BLaER1 treated with 17β-estradiol and CSF1 and Interleukin-3, amounts not matched to agents 10 nM and 100 nM (cell line): ENCODE data around the gene SDHB.

Source experiments
- H3K27ac ChIP-seq, 11 experiments: shearing (Covaris generic); formaldehyde crosslinking; 2 replicates each; pipeline ENCODE4 v1.8.1; 2022
- H3K27me3 ChIP-seq, 11 experiments: shearing (Covaris generic); formaldehyde crosslinking; 2 replicates each; pipeline ENCODE4 v1.8.1; 2022
- H3K36me3 ChIP-seq, 11 experiments: shearing (Covaris generic); formaldehyde crosslinking; 2 replicates each; pipeline ENCODE4 v1.8.1; 2022
- H3K4me1 ChIP-seq, 10 experiments: shearing (Covaris generic); formaldehyde crosslinking; 2 replicates each; pipeline ENCODE4 v1.8.1; 2022
- H3K4me2 ChIP-seq, 11 experiments: shearing (Covaris generic); formaldehyde crosslinking; 2 replicates each; pipeline ENCODE4 v1.8.1; 2022
- H3K4me3 ChIP-seq, 10 experiments: shearing (Covaris generic); formaldehyde crosslinking; 2 replicates each; pipeline ENCODE4 v1.8.1; 2022
- H3K9ac ChIP-seq, 11 experiments: shearing (Covaris generic); formaldehyde crosslinking; 2 replicates each; pipeline ENCODE4 v1.8.1; 2022
- H3K9me3 ChIP-seq, 11 experiments: shearing (Covaris generic); formaldehyde crosslinking; replicated peaks in 1 of 11; 2 replicates each; pipeline ENCODE4 v1.8.1; 2022
- H4K20me1 ChIP-seq, 11 experiments: shearing (Covaris generic); formaldehyde crosslinking; 2 replicates each; pipeline ENCODE4 v1.8.1; 2022
- Cebpa-rat ChIP-seq, 11 experiments: shearing (Covaris generic); IDR thresholded peaks; 2 replicates each; pipeline ENCODE4 v1.8.1; 2022

The SDHB gene

GRCh38 chr1:17030206-17030605 is 23.6 kb downstream of the SDHB start:
- Histone ChIP-seq H3K4me2 (peak overlapping the region in 3 of 11 experiments; percentile 28 to 73 (median 53); a peak in 5 of 22 replicates), H3K36me3 (peaks cover 90 to 100% (median 99%) of the 10 kb centered on the region in 11 experiments)
- no peak for TF ChIP-seq Cebpa-rat (IDR thresholded peaks at IDR 0.05)

GRCh38 chr1:17028662-17029188 is 25.1 kb downstream of the SDHB start:
- Histone ChIP-seq H3K27ac (no peak overlapping the region), H3K27me3 (no peaks in the 10 kb centered on the region), H3K4me3 (no peak overlapping the region), H3K4me1 (peaks cover 9 to 79% (median 12%) of the 10 kb centered on the region in 10 experiments; a peak in 17 of 20 replicates), H4K20me1 (peaks cover 12 to 94% (median 57%) of the 10 kb centered on the region in 11 experiments; a peak in 21 of 22 replicates), H3K9ac (0 out of 22 replicates have a peak overlapping the region, but pooled peaks of 1 of the 11 experiments have one; percentile 7), H3K36me3 (peaks cover 90 to 100% (median 99%) of the 10 kb centered on the region in 11 experiments), H3K4me2 (peak overlapping the region in 2 of 11 experiments; percentile 53 to 73; a peak in 4 of 22 replicates), H3K9me3 (no peaks in the 10 kb centered on the region)
- no peak for TF ChIP-seq Cebpa-rat (IDR thresholded peaks at IDR 0.05)

More at GRCh38 chr1:17030206-17030605, 23.6 kb downstream of the SDHB start:
- Histone ChIP-seq H4K20me1 (peaks cover 11 to 94% (median 59%) of the 10 kb centered on the region in 11 experiments; a peak in 21 of 22 replicates), H3K4me3 (no peak overlapping the region), H3K4me1 (peaks cover 0 to 65% (median 0%) of the 10 kb centered on the region in 10 experiments; a peak in 8 of 20 replicates), H3K27ac (peak overlapping the region in 2 of 11 experiments; percentile 43 to 44; a peak in 3 of 22 replicates), H3K27me3 (no peaks in the 10 kb centered on the region), H3K9me3 (no peaks in the 10 kb centered on the region), H3K9ac (peak overlapping the region in 1 of 11 experiments; percentile 9; a peak in 1 of 22 replicates)

DNA sequence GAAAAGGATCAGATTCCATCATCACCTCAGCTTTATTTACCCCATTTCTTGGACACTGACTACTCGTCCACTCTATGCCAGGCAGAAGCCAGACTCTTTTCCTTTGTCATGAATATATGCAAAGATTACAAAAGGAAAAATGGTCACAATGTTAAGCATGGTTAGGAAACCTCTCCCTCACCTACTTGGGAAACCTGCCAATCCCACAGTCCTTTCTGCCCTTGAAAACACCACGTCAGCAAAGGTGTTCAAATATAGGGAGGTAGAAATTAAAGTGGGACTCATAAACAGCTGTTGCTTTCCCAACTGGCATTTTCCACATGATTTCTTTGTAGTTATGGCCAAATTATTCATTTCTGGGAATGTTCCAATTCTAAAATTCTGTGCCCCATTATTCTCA is 25.9 kb downstream of the SDHB start:
- 0 out of 22 replicates have a peak overlapping the region, but pooled peaks of 1 of the 11 experiments have one; percentile 3 for H3K27ac ChIP-seq
- peaks cover 12 to 88% (median 19%) of the 10 kb centered on the region in 10 experiments; a peak in 17 of 20 replicates for H3K4me1 ChIP-seq
- peaks cover 88 to 100% (median 99%) of the 10 kb centered on the region in 11 experiments for H3K36me3 ChIP-seq
- H3K4me2 ChIP-seq = peak overlapping the region in 3 of 11 experiments; percentile 1 to 73 (median 53); a peak in 5 of 22 replicates
- TF ChIP-seq Cebpa-rat (IDR thresholded peaks at IDR 0.05) = no peak
- no peaks in the 10 kb centered on the region for H3K9me3 ChIP-seq
- no peak overlapping the region for H3K4me3 ChIP-seq
- peaks cover 12 to 94% (median 53%) of the 10 kb centered on the region in 11 experiments; a peak in 20 of 22 replicates for H4K20me1 ChIP-seq
- no peaks in the 10 kb centered on the region for H3K27me3 ChIP-seq
- no peak overlapping the region for H3K9ac ChIP-seq

GRCh38 chr1:17027403-17027802 is 26.4 kb downstream of the SDHB start:
- no peak overlapping the region for H3K9ac ChIP-seq
- no peaks in the 10 kb centered on the region for H3K9me3 ChIP-seq
- TF ChIP-seq Cebpa-rat (IDR thresholded peaks at IDR 0.05) = no peak
- peak overlapping the region in 3 of 11 experiments; percentile 1 to 73 (median 53); a peak in 5 of 22 replicates for H3K4me2 ChIP-seq
- no peak overlapping the region for H3K4me3 ChIP-seq
- peaks cover 88 to 100% (median 99%) of the 10 kb centered on the region in 11 experiments for H3K36me3 ChIP-seq
- H3K4me1 ChIP-seq = peaks cover 12 to 93% (median 20%) of the 10 kb centered on the region in 10 experiments; a peak in 17 of 20 replicates
- H3K27ac ChIP-seq = 0 out of 22 replicates have a peak overlapping the region, but pooled peaks of 1 of the 11 experiments have one; percentile 3
- no peaks in the 10 kb centered on the region for H3K27me3 ChIP-seq
- H4K20me1 ChIP-seq = peaks cover 12 to 94% (median 49%) of the 10 kb centered on the region in 11 experiments; a peak in 20 of 22 replicates

DNA sequence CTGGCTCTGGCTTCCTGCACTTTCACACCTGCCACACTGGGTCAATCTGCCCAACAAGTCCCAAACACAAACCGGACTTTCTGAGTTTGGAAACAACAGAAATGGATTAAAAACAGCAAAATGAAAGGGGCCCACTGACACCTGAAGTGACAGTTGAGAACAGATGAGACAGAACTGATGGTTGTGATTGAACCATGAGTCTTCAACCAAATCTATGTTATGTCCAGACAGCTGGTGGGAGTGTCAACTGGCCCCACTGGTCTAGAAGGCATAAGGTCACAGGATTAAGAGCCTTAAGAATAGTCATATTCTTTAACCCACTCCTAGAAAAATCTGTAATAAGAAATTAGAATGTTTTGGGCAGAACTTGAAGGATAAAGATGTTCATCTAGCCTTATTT is 29.1 kb downstream of the SDHB start:
- Histone ChIP-seq H3K27ac (no peak overlapping the region), H3K36me3 (peaks cover 97 to 100% (median 100%) of the 10 kb centered on the region in 11 experiments), H3K27me3 (no peaks in the 10 kb centered on the region), H3K4me2 (peak overlapping the region in 5 of 11 experiments; percentile 51 to 87 (median 72); a peak in 8 of 22 replicates), H3K9ac (peak overlapping the region in 5 of 11 experiments; percentile 5 to 24 (median 7); a peak in 4 of 22 replicates), H3K9me3 (no peaks in the 10 kb centered on the region), H4K20me1 (peaks cover 12 to 93% (median 50%) of the 10 kb centered on the region in 11 experiments; a peak in 20 of 22 replicates), H3K4me1 (peaks cover 12 to 71% (median 20%) of the 10 kb centered on the region in 10 experiments; a peak in 17 of 20 replicates), H3K4me3 (no peak overlapping the region)
- TF ChIP-seq Cebpa-rat (IDR thresholded peaks at IDR 0.05) = no peak

- Histone ChIP-seq H4K20me1 (peaks cover 12 to 91% (median 49%) of the 10 kb centered on the region in 11 experiments; a peak in 20 of 22 replicates), H3K9me3 (no peaks in the 10 kb centered on the region), H3K4me2 (peak overlapping the region in 5 of 11 experiments; percentile 51 to 87 (median 72); a peak in 10 of 22 replicates), H3K4me3 (no peak overlapping the region), H3K4me1 (peaks cover 12 to 60% (median 20%) of the 10 kb centered on the region in 10 experiments; a peak in 17 of 20 replicates), H3K36me3 (peaks cover 97 to 100% (median 100%) of the 10 kb centered on the region in 11 experiments), H3K27ac (peak overlapping the region in 1 of 11 experiments; percentile 32; a peak in 2 of 22 replicates), H3K27me3 (no peaks in the 10 kb centered on the region), H3K9ac (peak overlapping the region in 6 of 11 experiments; percentile 6 to 57 (median 24); a peak in 8 of 22 replicates)
- TF ChIP-seq Cebpa-rat (IDR thresholded peaks at IDR 0.05) = no peak
Measured at GRCh38 chr1:17023573-17023972, 30.3 kb downstream of the SDHB start.

- Histone ChIP-seq H3K4me1 (peaks cover 12 to 55% (median 20%) of the 10 kb centered on the region in 10 experiments; a peak in 17 of 20 replicates), H3K27me3 (no peaks in the 10 kb centered on the region), H4K20me1 (peaks cover 12 to 90% (median 51%) of the 10 kb centered on the region in 11 experiments; a peak in 20 of 22 replicates), H3K27ac (peak overlapping the region in 1 of 11 experiments; percentile 32; a peak in 2 of 22 replicates), H3K9ac (peak overlapping the region in 5 of 11 experiments; percentile 7 to 57 (median 32); a peak in 5 of 22 replicates), H3K9me3 (no peaks in the 10 kb centered on the region), H3K4me3 (no peak overlapping the region), H3K36me3 (peaks cover 97 to 100% (median 100%) of the 10 kb centered on the region in 11 experiments), H3K4me2 (peak overlapping the region in 5 of 11 experiments; percentile 51 to 87 (median 72); a peak in 10 of 22 replicates)
- TF ChIP-seq Cebpa-rat (IDR thresholded peaks at IDR 0.05) = no peak
Measured at GRCh38 chr1:17023102-17023501, 30.7 kb downstream of the SDHB start.

GRCh38 chr1:17021896-17022295 is 31.9 kb downstream of the SDHB start:
- Histone ChIP-seq H3K9me3 (no peaks in the 10 kb centered on the region), H4K20me1 (peaks cover 12 to 85% (median 51%) of the 10 kb centered on the region in 11 experiments; a peak in 20 of 22 replicates), H3K4me2 (no peak overlapping the region), H3K27me3 (no peaks in the 10 kb centered on the region), H3K27ac (no peak overlapping the region), H3K36me3 (peaks cover 89 to 100% (median 96%) of the 10 kb centered on the region in 11 experiments), H3K9ac (no peak overlapping the region), H3K4me1 (peaks cover 12 to 43% (median 20%) of the 10 kb centered on the region in 10 experiments; a peak in 17 of 20 replicates), H3K4me3 (no peak overlapping the region)
- TF ChIP-seq Cebpa-rat (IDR thresholded peaks at IDR 0.05) = no peak
